Esophagus muscularis mucosa (tissue), 4 donors: ENCODE measurements around the gene SMIM1.

ENCODE experiments used
- CTCF ChIP-seq, 3 experiments: fragments of 200-600 bp in 2 of 3; fragments of 450-650 bp in 1 of 3; sonication (generic) in 2 of 3; IDR thresholded peaks; one replicate each; pipeline ENCODE4 v1.5.1; 2017 to 2019; ENCODE audit warnings: antibody characterized with exemption in 3 of 3, mild to moderate bottlenecking in 2 of 3, moderate library complexity in 1 of 3
- EP300 ChIP-seq: sonication (generic); formaldehyde crosslinking; IDR thresholded peaks from one replicate; pipeline ENCODE4 v1.6.1; 2017; ENCODE audit warnings: antibody characterized with exemption
- POLR2A ChIP-seq: fragments of 450-650 bp; IDR thresholded peaks from one replicate; pipeline ENCODE4 v1.6.1; 2017; ENCODE audit warnings: antibody characterized with exemption, moderate library complexity, mild to moderate bottlenecking, low read depth

GRCh38 chr1:3807769-3808168 is 35.2 kb downstream of the SMIM1 start:
- TF ChIP-seq CTCF (IDR thresholded peaks at IDR 0.05), result no peak
- no peak for TF ChIP-seq EP300
- TF ChIP-seq POLR2A, result no peak
